ENCODE measurements around the gene CR1L.

DNA sequence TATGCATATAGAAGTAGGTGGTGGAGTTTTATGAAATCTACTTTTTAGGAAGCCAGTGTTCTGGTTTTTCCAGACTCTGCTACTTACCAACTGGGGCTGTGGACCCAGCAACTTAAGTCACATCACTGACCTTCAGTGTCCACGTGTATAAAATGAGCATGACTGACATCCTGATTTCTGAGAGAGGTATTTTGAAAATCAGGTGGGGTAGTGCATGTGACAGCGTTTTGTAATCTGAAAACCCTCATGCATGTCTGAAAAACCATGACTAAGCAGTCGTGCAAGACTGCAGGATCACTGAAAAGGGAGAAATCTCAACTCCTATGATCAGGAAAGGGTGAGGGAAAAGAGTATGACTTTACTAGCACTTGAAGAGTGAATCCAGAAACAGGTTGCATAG, 26.1 kb downstream of the CR1L start:
- TF ChIP-seq GATA2 (IDR thresholded peaks at IDR 0.05; ENCODE audit: low read depth, low read length) (no peak), GATA3 (IDR thresholded peaks at IDR 0.05; ENCODE audit: low read depth, low read length) (no peak)

All from SH-SY5Y (cell line).